Activated CD8-positive, alpha-beta memory T cell treated with anti-CD3 and anti-CD28 coated beads for 48 hours (primary cell): Measurements from ENCODE around the gene IKBKG.
"Not testable (repeated sequence)": the region's sequence is repeated elsewhere in the genome, so short reads cannot be mapped to it uniquely, and the experiment has no call there.

ENCODE experiments used
- DNase-seq, 3 experiments: peaks; one replicate each; pipeline ENCODE4 v3.0.0-alpha.2; 2020; ENCODE audit warnings: low read depth in 2 of 3, low spot score in 2 of 3

The IKBKG gene

DNA sequence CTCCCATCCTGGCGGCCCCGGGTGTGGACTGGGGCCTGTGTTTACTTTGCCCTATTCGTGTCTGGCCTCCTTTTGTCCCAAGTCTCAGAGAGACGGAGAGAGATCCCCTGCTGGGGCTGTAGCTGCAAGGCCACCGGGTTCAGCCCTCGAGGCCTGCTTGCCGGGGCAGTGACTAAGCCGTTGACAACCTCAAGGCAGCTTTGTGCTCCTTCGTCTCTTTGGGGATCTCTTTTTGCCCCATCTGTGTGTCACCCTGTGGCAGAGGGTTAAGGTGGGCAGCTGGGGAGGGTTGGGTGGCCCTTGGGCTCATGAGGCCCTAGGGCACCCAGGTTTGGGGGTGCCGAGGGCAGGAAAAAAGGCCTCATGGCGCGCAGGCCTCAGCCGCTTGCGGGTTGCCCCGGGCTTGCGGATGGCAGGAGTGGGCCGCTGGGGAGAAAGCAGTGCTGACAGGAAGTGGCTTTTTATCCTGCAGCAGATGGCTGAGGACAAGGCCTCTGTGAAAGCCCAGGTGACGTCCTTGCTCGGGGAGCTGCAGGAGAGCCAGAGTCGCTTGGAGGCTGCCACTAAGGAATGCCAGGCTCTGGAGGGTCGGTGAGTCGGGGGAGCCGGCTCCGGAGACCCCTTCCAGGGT lies 10.8 kb downstream of the IKBKG start:
- not testable (repeated sequence) for DNase-seq

DNA sequence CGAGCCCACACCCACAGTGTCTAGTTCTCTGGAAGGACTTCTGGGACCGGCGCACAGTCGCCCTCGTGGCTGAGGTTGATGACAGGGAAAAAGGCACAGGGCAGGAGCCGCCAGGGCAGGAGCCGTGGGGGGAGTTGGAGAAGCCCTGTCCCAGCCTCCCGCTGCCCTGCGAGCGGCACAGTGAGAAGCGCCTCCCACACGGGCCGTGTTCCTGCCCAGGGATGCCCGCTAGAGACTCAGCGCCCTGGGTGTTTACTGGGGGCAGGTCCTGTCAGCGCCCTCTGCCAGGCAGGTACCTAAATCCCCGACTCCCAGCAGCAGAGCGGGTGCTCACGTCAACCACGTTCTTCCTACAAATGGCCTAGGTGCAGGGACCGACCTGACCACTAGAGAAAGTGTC lies 11.5 kb downstream of the IKBKG start:
- DNase-seq, result not testable (repeated sequence)

DNA sequence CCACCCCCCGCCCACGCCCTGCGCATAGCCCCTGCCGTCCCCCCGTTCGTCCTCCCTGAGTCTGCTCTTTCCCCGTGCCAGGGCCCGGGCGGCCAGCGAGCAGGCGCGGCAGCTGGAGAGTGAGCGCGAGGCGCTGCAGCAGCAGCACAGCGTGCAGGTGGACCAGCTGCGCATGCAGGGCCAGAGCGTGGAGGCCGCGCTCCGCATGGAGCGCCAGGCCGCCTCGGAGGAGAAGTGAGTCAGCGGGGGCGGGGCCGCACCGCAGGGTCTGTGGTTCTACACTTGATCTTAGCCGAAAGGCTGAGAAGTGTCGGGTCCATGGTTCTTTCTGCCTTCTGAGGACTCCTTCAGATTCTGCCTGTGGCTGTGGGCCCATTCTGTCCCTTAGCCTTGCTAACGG lies 12.9 kb downstream of the IKBKG start:
- not testable (repeated sequence) for DNase-seq

DNA sequence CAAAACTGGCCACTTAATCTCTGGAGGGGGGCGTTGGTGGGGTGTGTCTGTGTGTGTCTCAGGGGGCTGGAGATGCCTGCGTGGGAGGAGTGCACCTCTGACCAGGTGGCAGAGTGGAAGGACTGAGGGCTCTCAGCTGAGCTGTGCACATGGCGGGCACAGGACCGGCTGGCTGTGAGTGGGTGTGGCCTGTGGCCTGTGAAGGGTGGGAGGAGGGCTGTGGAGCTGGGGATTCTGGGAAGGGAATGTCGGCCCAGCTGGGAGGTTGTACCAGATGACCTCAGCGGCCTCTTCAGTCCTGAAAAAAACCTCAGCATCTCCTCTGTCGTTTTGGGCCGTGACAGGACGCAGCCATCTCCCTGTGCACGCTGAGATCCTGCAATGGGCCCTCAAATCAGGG lies 14.9 kb downstream of the IKBKG start:
- DNase-seq, result not testable (repeated sequence)

GRCh38 chrX:154570361-154570760 lies 22.9 kb downstream of the IKBKG start:
- not testable (repeated sequence) for DNase-seq

- not testable (repeated sequence) for DNase-seq
These were observed 25.6 kb downstream of the IKBKG start for GRCh38 chrX:154573061-154573460.

DNA sequence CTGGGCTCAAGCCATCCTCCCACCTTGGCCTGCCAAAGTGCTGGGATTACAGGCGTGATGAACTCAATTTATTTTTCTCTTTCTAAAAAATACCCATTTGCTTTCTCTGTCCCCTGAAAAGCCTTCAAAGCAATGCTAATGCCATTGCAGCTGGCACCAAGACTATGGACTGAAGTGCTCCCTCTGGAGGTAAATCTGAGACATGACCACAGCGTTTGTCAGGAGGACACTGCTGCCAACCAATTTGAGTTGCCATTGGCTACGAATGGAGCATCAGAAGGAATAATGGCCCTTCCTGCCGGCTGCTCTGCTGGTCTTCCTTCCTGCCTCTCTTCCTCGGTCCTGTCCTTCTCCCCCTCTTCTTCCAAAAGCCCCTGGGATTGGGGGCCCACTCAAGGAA lies 27.7 kb downstream of the IKBKG start:
- DNase-seq, result not testable (repeated sequence)

- DNase-seq, result not testable (repeated sequence)
These were observed 35.6 kb downstream of the IKBKG start for GRCh38 chrX:154582994-154583393.

GRCh38 chrX:154584585-154585183 lies 37.3 kb downstream of the IKBKG start, which contains the start of gene CTAG1A:
Gene CTAG1A, plus strand, starts transcription at chrX:154585133. Its CDS starts 74 bp downstream, at chrX:154585207.
- not testable (repeated sequence) for DNase-seq

DNA sequence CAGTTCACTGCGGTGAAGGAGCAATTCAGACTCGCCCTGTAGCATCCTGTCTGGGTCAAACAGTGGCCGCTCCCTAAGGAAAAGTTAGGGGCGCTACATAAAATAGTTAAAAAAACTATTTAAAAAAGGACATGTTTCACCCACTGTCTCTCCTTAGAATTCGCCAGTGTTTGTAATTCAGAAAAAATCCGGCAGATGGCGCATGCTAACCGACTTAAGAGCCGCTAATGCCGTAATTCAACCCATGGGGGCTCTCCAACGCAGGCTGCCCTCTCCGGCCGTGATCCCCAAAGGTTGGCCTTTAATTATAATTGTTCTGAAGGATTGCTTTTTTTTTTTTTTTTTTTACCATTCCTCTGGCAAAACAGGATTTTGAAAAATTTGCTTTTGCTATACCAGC lies 43.0 kb downstream of the IKBKG start:
- DNase-seq, result not testable (repeated sequence)

DNA sequence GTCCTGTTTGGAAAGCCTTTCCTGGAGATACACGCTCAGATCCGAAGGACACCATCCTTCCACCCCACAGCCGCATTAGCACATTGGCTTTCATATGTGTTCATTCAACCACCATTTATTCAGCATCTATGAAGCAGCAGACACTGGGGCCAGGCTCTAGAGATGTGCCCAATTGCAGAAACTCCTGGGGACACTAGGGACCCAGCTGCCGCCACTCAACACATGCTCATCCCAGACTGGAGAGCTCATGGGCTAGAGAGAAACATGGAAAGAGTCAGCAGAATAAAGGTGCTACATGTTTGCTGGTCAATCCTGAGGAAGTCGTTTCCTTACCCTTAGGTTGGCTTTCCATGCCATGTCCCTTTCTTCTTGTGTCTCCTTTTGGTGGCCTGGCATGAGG lies 45.1 kb downstream of the IKBKG start:
- no peak for DNase-seq

- no peak for DNase-seq
These were observed 45.8 kb downstream of the IKBKG start for GRCh38 chrX:154593201-154593600.

DNA sequence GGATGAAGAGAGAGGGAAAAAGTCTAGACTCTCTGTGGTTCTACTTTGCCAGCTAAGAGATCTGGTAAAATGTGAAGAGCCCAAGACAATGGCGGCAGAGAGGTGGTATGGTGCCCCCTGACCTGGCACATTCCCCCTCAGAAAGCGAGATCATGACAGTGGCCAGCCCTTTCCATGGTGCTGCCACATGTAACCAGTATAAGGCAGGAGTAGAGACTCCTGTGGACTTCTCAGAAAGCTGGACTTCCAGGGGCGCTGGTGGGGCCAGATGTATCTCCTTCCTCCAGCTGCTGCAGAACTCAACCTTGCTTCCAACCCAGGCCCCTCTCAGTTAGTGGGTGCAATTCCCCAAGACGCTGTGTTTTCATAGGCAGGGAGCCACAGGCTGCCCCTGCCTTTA lies 47.1 kb downstream of the IKBKG start:
- no peak for DNase-seq

GRCh38 chrX:154595559-154596249 lies 48.3 kb downstream of the IKBKG start:
- no peak for DNase-seq

- no peak for DNase-seq
These were observed 49.0 kb downstream of the IKBKG start for GRCh38 chrX:154596290-154596929.

- no peak for DNase-seq
These were observed 49.8 kb downstream of the IKBKG start for GRCh38 chrX:154597221-154597620.

- DNase-seq, result no peak
These were observed 51.2 kb downstream of the IKBKG start for GRCh38 chrX:154598656-154599055.

DNA sequence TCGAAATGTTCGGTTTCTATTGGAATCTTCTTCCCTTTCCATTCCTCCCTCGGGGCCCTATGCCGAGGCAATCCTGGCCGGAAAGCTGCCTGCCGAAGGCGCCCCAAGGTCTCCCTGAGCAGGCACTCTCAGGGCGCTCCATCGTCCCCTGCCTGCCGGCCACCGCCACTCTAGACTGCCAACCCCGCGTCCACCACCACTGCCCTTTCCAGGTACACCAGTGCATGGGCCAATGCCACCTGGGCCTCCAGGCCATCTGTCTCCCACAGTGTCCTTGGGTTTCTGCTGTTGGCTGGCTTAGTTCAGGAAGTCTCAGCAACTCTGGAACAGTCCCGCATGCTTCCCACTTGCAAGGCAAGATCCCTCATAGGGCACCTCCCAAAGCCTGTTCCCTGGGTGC lies 52.1 kb downstream of the IKBKG start:
- no peak for DNase-seq

GRCh38 chrX:154600759-154601374 lies 53.4 kb downstream of the IKBKG start:
- DNase-seq, result no peak

DNA sequence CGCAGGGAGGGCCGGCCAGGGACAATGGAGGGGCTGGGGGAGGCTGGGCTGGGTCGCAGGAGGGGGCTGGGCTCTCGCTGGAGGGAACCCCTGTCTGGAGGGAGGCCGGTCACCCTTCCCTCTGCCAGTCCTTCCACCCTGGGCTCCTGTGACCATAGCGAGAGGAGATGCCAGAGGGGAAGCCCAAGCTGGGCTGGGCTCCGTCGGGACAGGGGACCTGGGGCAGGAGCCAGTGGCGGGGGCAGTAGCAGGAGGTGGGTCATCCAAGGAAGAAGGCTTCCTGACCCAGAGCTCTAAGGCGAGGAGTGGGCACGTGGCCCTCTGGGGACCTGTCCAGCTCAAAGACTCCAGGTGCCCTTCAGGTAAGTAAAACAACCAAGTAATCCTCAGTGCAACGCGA lies 54.8 kb downstream of the IKBKG start:
- DNase-seq, result no peak

GRCh38 chrX:154602766-154603437 lies 55.5 kb downstream of the IKBKG start:
- no peak for DNase-seq
